Vagina (tissue), 2 donors: Measurements from ENCODE around the gene UNC119B. TPM values are rescaled to one million over a fixed set of nuclear protein-coding genes. Genes with fewer than 3 reads are reported as not detected.
A peak's percentile ranks its signal among the peaks of the same experiment; 100 is the strongest.

ENCODE experiments used
- DNase-seq, 2 donors: peaks; one replicate each; pipeline ENCODE4 v3.0.0-alpha.2; 2017; ENCODE audit errors: extremely low spot score in 2 of 2
- H3K27ac ChIP-seq: fragments of 200-600 bp; sonication (generic); one replicate; pipeline ENCODE4 v1.5.1; 2019
- H3K27me3 ChIP-seq: fragments of 200-600 bp; sonication (generic); one replicate; pipeline ENCODE4 v1.5.1; 2019
- H3K36me3 ChIP-seq, 2 donors: fragments of 200-600 bp; sonication (generic); one replicate each; pipeline ENCODE4 v1.5.1; 2017 to 2019
- H3K4me1 ChIP-seq: fragments of 200-600 bp; sonication (generic); one replicate; pipeline ENCODE4 v1.5.1; 2019
- H3K4me3 ChIP-seq, 2 donors: fragments of 200-600 bp; sonication (generic); 1 replicate in 1 of 2; 2 replicates in 1 of 2; pipeline ENCODE4 v1.5.1; 2016 to 2019
- H3K9me3 ChIP-seq: fragments of 200-600 bp; sonication (generic); one replicate; pipeline ENCODE4 v1.5.1; 2019
- POLR2A ChIP-seq, 2 donors: fragments of 450-650 bp; IDR thresholded peaks; one replicate each; pipeline ENCODE4 v1.6.1; 2017; ENCODE audit warnings: antibody characterized with exemption in 2 of 2, mild to moderate bottlenecking in 2 of 2, moderate library complexity in 2 of 2
- POLR2AphosphoS5 ChIP-seq, 2 donors: sonication (generic); formaldehyde crosslinking; IDR thresholded peaks; one replicate each; pipeline ENCODE4 v1.9.0; 2017; ENCODE audit warnings: antibody characterized with exemption in 2 of 2, mild to moderate bottlenecking in 2 of 2, low read depth in 1 of 2; ENCODE audit not compliant: insufficient read depth in 1 of 2
- intact Hi-C: fragments of 100-400 bp; cut with DNase I; formaldehyde crosslinking; loops from one replicate; pipeline ENCODE4 v1.15.1; 2023
- total RNA-seq: library from RNA; depleted of rRNA; stranded (reverse); fragments of >200 nt; gene quantifications from one replicate; pipeline ENCODE4 v1.2.3, GENCODE V29; 2016
- TF ChIP-seq, protein P1 (sequence below), 3 experiments: fragments of 450-650 bp in 2 of 3; fragments of 200-600 bp in 1 of 3; sonication (generic) in 1 of 3; IDR thresholded peaks; one replicate each; pipeline ENCODE4 v1.5.1; 2017 to 2019; ENCODE audit warnings: antibody characterized with exemption in 3 of 3, mild to moderate bottlenecking in 2 of 3, moderate library complexity in 2 of 3

UNC119B gene
- total RNA-seq, 1 donor from 2014 or later, result 16.0 TPM

DNA sequence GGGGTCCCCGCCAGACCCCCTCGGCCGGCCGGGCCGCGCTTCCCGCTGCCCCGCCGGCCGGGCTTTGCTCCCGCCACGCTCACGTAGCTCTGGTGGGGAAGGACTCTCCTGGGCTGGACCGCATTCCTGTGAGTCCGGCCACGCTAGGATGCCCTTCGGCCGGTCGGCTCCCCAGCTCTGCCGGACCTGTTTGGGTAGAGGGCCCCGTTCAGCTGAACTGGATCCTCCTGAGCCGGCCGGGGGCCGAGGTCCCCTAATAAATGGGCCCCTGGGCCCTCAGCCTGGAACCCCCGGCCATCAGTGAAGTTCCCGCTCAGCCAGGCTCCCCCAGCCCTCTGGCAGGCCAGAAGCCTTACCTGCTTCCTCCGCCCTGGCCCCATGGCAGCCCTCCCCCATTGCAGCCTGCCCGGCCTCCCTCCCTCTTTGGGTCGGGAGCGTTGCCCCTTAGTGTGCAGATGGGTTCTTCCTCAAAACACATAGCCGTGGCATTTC is 593 bp downstream of the UNC119B start:
- DNase-seq, result no peak
- intact Hi-C loops, result loop anchor here (2.0 to 5.0 kb wide), 2 partner anchors 64 to 129 kb away; partner anchors contain the start of gene POP5

DNA sequence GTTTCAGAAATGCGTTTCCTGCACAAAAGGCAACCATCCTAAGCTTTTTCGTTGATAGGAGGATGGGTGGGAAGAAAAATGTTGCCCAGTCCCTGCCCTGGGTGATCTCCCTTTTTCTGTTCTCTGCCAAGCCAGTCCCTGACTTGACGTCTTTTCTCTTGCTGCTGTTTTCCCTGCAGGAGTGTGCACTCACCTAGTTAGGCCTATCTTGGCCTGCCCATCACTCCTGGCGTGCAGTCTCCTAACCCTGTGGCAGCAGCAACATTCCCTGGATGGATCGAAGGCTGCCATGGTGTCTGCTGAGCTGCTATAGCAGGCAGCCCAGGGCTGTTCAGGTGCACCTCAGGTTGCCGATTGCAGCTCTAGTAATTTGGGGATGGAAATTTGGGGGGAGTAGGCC is 1.2 kb downstream of the UNC119B start:
- DNase-seq, result no peak
- intact Hi-C loops, result loop anchor here (2.0 to 5.0 kb wide), 2 partner anchors 65 to 129 kb away; partner anchors contain the start of gene POP5
- Histone ChIP-seq H3K27ac (peak overlapping the region; percentile 94), H3K36me3 (peaks cover 0 to 22% of the 10 kb centered on the region in 2 donors), H3K4me1 (peaks cover 32% of the 10 kb centered on the region), H3K9me3 (no peaks in the 10 kb centered on the region), H3K4me3 (peak overlapping the region; percentile 78 to 83), H3K27me3 (no peaks in the 10 kb centered on the region)
- TF ChIP-seq, protein P1, sequence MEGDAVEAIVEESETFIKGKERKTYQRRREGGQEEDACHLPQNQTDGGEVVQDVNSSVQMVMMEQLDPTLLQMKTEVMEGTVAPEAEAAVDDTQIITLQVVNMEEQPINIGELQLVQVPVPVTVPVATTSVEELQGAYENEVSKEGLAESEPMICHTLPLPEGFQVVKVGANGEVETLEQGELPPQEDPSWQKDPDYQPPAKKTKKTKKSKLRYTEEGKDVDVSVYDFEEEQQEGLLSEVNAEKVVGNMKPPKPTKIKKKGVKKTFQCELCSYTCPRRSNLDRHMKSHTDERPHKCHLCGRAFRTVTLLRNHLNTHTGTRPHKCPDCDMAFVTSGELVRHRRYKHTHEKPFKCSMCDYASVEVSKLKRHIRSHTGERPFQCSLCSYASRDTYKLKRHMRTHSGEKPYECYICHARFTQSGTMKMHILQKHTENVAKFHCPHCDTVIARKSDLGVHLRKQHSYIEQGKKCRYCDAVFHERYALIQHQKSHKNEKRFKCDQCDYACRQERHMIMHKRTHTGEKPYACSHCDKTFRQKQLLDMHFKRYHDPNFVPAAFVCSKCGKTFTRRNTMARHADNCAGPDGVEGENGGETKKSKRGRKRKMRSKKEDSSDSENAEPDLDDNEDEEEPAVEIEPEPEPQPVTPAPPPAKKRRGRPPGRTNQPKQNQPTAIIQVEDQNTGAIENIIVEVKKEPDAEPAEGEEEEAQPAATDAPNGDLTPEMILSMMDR (IDR thresholded peaks at IDR 0.05), result no peak
- TF ChIP-seq POLR2AphosphoS5 (IDR thresholded peaks at IDR 0.05; ENCODE audit: insufficient read depth in 1 of 2, low read depth in 1 of 2) (no peak), POLR2A (IDR thresholded peaks at IDR 0.05) (no peak)

More for the DNA sequence above, 593 bp downstream of the UNC119B start:
- H3K36me3 ChIP-seq, result peaks cover 0 to 16% of the 10 kb centered on the region in 2 donors
- no peaks in the 10 kb centered on the region for H3K9me3 ChIP-seq
- no peaks in the 10 kb centered on the region for H3K27me3 ChIP-seq
- H3K4me1 ChIP-seq, result peaks cover 32% of the 10 kb centered on the region
- peak in 1 of 2 donors; percentile 15 for TF ChIP-seq POLR2AphosphoS5 (IDR thresholded peaks at IDR 0.05; ENCODE audit: insufficient read depth in 1 of 2, low read depth in 1 of 2)
- TF ChIP-seq, protein P1 (IDR thresholded peaks at IDR 0.05), result no peak
- peak overlapping the region; percentile 78 to 83 for H3K4me3 ChIP-seq
- H3K27ac ChIP-seq, result peak overlapping the region; percentile 94

DNA sequence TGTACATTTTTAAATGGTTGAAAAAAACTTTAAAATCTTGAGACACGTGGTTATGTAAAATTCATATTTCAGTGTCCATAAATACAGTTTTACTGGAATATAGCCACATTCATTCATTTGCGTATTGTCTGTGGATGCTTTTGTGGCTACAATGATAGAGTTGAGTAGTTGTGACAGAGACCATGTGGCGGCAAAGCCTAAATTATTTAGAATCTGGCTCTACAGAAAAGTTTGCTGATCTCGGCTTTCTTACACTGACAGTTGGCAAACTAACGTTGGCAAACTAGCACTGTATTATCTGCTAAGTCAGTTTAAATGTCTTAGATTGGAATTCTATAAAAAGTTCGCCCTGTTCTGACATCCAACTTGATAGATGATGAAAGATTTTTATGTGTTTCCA is 2.4 kb downstream of the UNC119B start:
- TF ChIP-seq POLR2A (IDR thresholded peaks at IDR 0.05), result no peak
- TF ChIP-seq, protein P1 (IDR thresholded peaks at IDR 0.05), result no peak
- no peak for TF ChIP-seq POLR2AphosphoS5 (IDR thresholded peaks at IDR 0.05; ENCODE audit: insufficient read depth in 1 of 2, low read depth in 1 of 2)
- H3K27ac ChIP-seq, result no peak overlapping the region
- no peak overlapping the region for H3K4me3 ChIP-seq
- H3K36me3 ChIP-seq, result peaks cover 0 to 34% of the 10 kb centered on the region in 2 donors
- no peaks in the 10 kb centered on the region for H3K9me3 ChIP-seq
- H3K4me1 ChIP-seq, result peaks cover 32% of the 10 kb centered on the region
- no peaks in the 10 kb centered on the region for H3K27me3 ChIP-seq
- no peak for DNase-seq
- intact Hi-C loops, result loop anchor here (5.0 kb wide), 1 partner anchor 130 kb away; the partner anchor contains the start of gene POP5

DNA sequence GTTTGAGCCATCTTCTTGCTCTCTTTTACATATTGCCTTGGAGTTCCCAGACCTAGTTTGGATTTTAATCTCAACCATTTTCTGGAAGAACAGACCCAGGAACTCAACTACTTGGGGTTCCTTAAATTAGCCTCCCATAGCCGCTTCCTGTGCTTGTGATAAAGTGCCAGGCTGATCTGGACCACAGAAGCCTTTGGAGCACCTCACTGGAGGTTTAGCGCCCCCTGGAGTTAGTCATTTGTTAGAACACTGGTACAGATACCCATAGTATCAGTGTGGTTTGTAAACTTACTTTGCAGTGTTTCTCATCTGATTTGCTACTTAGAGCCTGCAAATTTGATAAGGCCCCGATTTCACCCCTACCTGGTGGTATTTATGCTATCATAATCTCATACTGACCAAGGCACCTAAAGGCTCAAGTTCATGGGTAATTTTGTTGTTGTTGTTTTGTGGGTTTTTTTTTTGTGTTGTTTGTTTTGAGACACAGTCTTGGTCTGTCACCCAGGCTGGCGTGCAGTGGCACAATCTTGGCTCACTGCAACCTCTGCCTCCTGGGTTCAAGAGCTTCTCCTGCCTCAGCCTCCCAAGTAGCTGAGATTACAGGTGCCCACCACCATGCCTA is 3.7 kb downstream of the UNC119B start:
- intact Hi-C loops, result loop anchor here (5.0 kb wide), 1 partner anchor 132 kb away; the partner anchor contains the start of gene POP5
- no peak for DNase-seq
- no peak for TF ChIP-seq POLR2AphosphoS5 (IDR thresholded peaks at IDR 0.05; ENCODE audit: insufficient read depth in 1 of 2, low read depth in 1 of 2)
- TF ChIP-seq, protein P1 (IDR thresholded peaks at IDR 0.05), result peak; percentile 74 to 88 (median 81)
- Histone ChIP-seq H3K4me1 (peaks cover 32% of the 10 kb centered on the region), H3K27ac (no peak overlapping the region), H3K27me3 (no peaks in the 10 kb centered on the region), H3K4me3 (no peak overlapping the region), H3K9me3 (no peaks in the 10 kb centered on the region), H3K36me3 (peaks cover 0 to 48% of the 10 kb centered on the region in 2 donors)

DNA sequence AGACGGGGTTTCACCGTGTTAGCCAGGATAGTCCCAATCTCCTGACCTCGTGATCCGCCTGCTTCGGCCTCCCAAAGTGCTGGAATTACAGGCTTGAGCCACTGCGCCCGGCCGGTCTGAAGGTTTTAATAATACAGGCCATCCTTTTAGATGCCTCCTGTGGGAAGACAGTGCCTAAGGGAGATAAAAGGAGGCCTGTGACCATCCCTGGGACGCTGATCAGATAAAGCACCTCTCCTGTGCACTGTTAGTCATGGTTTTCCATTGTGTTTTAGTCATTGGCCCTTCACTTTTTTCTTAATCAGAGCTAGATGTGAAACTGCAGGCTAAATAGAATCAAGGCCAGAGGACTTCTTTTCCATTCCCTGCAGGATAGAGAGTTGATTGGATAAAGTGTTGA is 7.8 kb downstream of the UNC119B start:
- Histone ChIP-seq H3K4me1 (peaks cover 13% of the 10 kb centered on the region), H3K27me3 (no peaks in the 10 kb centered on the region), H3K4me3 (no peak overlapping the region), H3K27ac (no peak overlapping the region), H3K36me3 (peaks cover 0 to 74% of the 10 kb centered on the region in 2 donors), H3K9me3 (no peaks in the 10 kb centered on the region)
- no peak for DNase-seq
- no peak for TF ChIP-seq POLR2AphosphoS5 (IDR thresholded peaks at IDR 0.05; ENCODE audit: insufficient read depth in 1 of 2, low read depth in 1 of 2)
- TF ChIP-seq POLR2A (IDR thresholded peaks at IDR 0.05), result no peak
- TF ChIP-seq, protein P1 (IDR thresholded peaks at IDR 0.05), result no peak
- intact Hi-C loops, result no loop called here
